Medulla oblongata (tissue), 1 donor: ENCODE results near the gene ANLN.
A peak's percentile ranks its signal among the peaks of the same experiment; 100 is the strongest.
"Not testable (repeated sequence)": the region's sequence is repeated elsewhere in the genome, so short reads cannot be mapped to it uniquely, and the experiment has no call there.

Experiments used
- DNase-seq: peaks from one replicate; pipeline ENCODE4 v3.0.0-alpha.2; 2015; ENCODE audit errors: extremely low spot score

The ANLN gene

GRCh38 chr7:36372156-36372555, 17.5 kb upstream of the ANLN start:
- no peak for DNase-seq

- DNase-seq: not testable (repeated sequence)
Measured at GRCh38 chr7:36378555-36378954, 11.1 kb upstream of the ANLN start.

GRCh38 chr7:36379831-36380504, 9.7 kb upstream of the ANLN start:
- DNase-seq: no peak

GRCh38 chr7:36381056-36381455, 8.6 kb upstream of the ANLN start:
- DNase-seq: no peak

- not testable (repeated sequence) for DNase-seq
Measured at GRCh38 chr7:36383284-36383683, 6.4 kb upstream of the ANLN start.

GRCh38 chr7:36385646-36386045, 4.0 kb upstream of the ANLN start:
- not testable (repeated sequence) for DNase-seq

GRCh38 chr7:36387435-36388231, 2.0 kb upstream of the ANLN start:
- no peak for DNase-seq

- DNase-seq: no peak
Measured at GRCh38 chr7:36388423-36388822, 1.2 kb upstream of the ANLN start.

GRCh38 chr7:36390199-36391090, 783 bp downstream of the ANLN start:
- no peak for DNase-seq

GRCh38 chr7:36391436-36392198, 2.0 kb downstream of the ANLN start:
- DNase-seq: no peak

- no peak for DNase-seq
Measured at GRCh38 chr7:36393826-36394225, 4.2 kb downstream of the ANLN start.

- no peak for DNase-seq
Measured at GRCh38 chr7:36395171-36395894, 5.7 kb downstream of the ANLN start.

- DNase-seq: no peak
Measured at GRCh38 chr7:36396150-36396549, 6.5 kb downstream of the ANLN start.

- no peak for DNase-seq
Measured at GRCh38 chr7:36400036-36400435, 10.4 kb downstream of the ANLN start.

GRCh38 chr7:36400606-36401005, 10.9 kb downstream of the ANLN start:
- no peak for DNase-seq

- no peak for DNase-seq
Measured at GRCh38 chr7:36403452-36403851, 13.8 kb downstream of the ANLN start.

GRCh38 chr7:36404639-36405408, 15.2 kb downstream of the ANLN start:
- DNase-seq: peak; percentile 24

GRCh38 chr7:36405409-36405803, 15.7 kb downstream of the ANLN start:
- DNase-seq: no peak

GRCh38 chr7:36406156-36406555, 16.5 kb downstream of the ANLN start:
- peak; percentile 90 for DNase-seq
